BJ (cell line): ENCODE measurements around the gene SPOCD1. TPM values are rescaled to one million over a fixed set of nuclear protein-coding genes. Genes with fewer than 3 reads are reported as not detected.

ENCODE experiments used
- CTCF ChIA-PET: fragments of 350-600 bp; formaldehyde crosslinking; extraction: SDS; loops from one replicate; lab custom pipeline; 2021; ENCODE audit warnings: antibody characterized with exemption, inconsistent platforms; lab: Yijun Ruan, JAX
- POLR2A ChIA-PET: fragments of 300-600 bp; sonication (Branson Sonifier 250); formaldehyde crosslinking; extraction: SDS; loops from one replicate; lab custom pipeline; 2021; ENCODE audit warnings: antibody characterized with exemption; lab: Charles Lee
- DNase-seq: peaks from one replicate; pipeline ENCODE4 v3.0.0-alpha.2; 2011; ENCODE audit warnings: low read depth
- H3K27me3 ChIP-seq: 2 replicates; pipeline ENCODE4 v1.6.0; 2011; ENCODE audit warnings: low read length; ENCODE audit not compliant: control insufficient read depth, insufficient read depth
- H3K36me3 ChIP-seq: 2 replicates; pipeline ENCODE4 v1.5.1; 2011; ENCODE audit warnings: low read length; ENCODE audit not compliant: control insufficient read depth, insufficient read depth
- H3K4me3 ChIP-seq: 2 replicates; pipeline ENCODE4 v1.5.1; 2011; ENCODE audit warnings: low read depth, mild to moderate bottlenecking, control low read depth, low read length
- CTCF ChIP-seq: IDR thresholded peaks from 2 replicates; pipeline ENCODE4 v1.5.1; 2011; ENCODE audit warnings: low read depth, mild to moderate bottlenecking, control low read depth, inconsistent platforms, low read length, moderate library complexity; ENCODE audit not compliant: insufficient read depth
- polyA plus RNA-seq: library from polyadenylated mRNA; depleted of rRNA; stranded (reverse); fragments of >200 nt; gene quantifications from 2 replicates; pipeline ENCODE4 v1.2.3, GENCODE V29; 2011

The SPOCD1 gene
- polyA plus RNA-seq, 1 experiment = 169 TPM

- TF ChIP-seq CTCF = no peak
- no peaks in the 10 kb centered on the region for H3K27me3 ChIP-seq
- DNase-seq = no peak
- H3K36me3 ChIP-seq = no peaks in the 10 kb centered on the region; the same call in 1 of the 2 replicates
- CTCF ChIA-PET = interaction anchor here (2.3 to 2.5 kb wide), 2 partner anchors 23 to 40 kb away, joined by 8 read pairs; no protein-coding TSS in a partner anchor
- H3K4me3 ChIP-seq = no peak overlapping the region
- POLR2A ChIA-PET = no interaction called here
Measured at GRCh38 chr1:31785020-31785946, 30.5 kb downstream of the SPOCD1 start.

- Histone ChIP-seq H3K4me3 (no peak overlapping the region), H3K27me3 (no peaks in the 10 kb centered on the region), H3K36me3 (no peaks in the 10 kb centered on the region)
- TF ChIP-seq CTCF = no peak
- no peak for DNase-seq
- ChIA-PET CTCF (interaction anchor here (0.8 to 2.5 kb wide), 3 partner anchors 22 to 411 kb away, joined by 3 to 8 read pairs (median 8); partner anchors contain the start of gene FABP3), POLR2A (no interaction called here)
Measured at GRCh38 chr1:31784356-31785019, 31.3 kb downstream of the SPOCD1 start.

- TF ChIP-seq CTCF = no peak
- H3K36me3 ChIP-seq = no peaks in the 10 kb centered on the region
- H3K27me3 ChIP-seq = no peaks in the 10 kb centered on the region
- no peak for DNase-seq
- ChIA-PET POLR2A (no interaction called here), CTCF (interaction anchor here (0.8 to 2.5 kb wide), 4 partner anchors 21 to 411 kb away, joined by 3 to 8 read pairs (median 6); partner anchors contain the start of gene FABP3)
- no peak overlapping the region for H3K4me3 ChIP-seq
Measured at GRCh38 chr1:31783846-31784245, 32.0 kb downstream of the SPOCD1 start.

GRCh38 chr1:31782421-31783410 is 33.1 kb downstream of the SPOCD1 start:
- DNase-seq = no peak
- CTCF ChIA-PET = interaction anchor here (1.9 to 2.3 kb wide), 2 partner anchors 20 to 181 kb away, joined by 5 to 8 read pairs; no protein-coding TSS in a partner anchor

More at GRCh38 chr1:31782421-31783410, 33.1 kb downstream of the SPOCD1 start:
- Histone ChIP-seq H3K4me3 (no peak overlapping the region), H3K36me3 (no peaks in the 10 kb centered on the region), H3K27me3 (no peaks in the 10 kb centered on the region)
- no peak for TF ChIP-seq CTCF
- POLR2A ChIA-PET = no interaction called here
